Stimulated activated CD4-positive, alpha-beta T cell treated with anti-CD3 and anti-CD28 coated beads, Interleukin-12 subunit alpha, Interleukin-12 subunit beta, amount 100 ng/mL, for 48 hours (primary cell): ENCODE results near the gene ZFP36L2.
"Not testable (repeated sequence)": the region's sequence is repeated elsewhere in the genome, so short reads cannot be mapped to it uniquely, and the experiment has no call there.

Experiments
- DNase-seq, 3 donors: peaks; one replicate each; pipeline ENCODE4 v3.0.0-alpha.2; 2020; ENCODE audit warnings: low read depth in 2 of 3, low spot score in 1 of 3

ZFP36L2 gene

DNA sequence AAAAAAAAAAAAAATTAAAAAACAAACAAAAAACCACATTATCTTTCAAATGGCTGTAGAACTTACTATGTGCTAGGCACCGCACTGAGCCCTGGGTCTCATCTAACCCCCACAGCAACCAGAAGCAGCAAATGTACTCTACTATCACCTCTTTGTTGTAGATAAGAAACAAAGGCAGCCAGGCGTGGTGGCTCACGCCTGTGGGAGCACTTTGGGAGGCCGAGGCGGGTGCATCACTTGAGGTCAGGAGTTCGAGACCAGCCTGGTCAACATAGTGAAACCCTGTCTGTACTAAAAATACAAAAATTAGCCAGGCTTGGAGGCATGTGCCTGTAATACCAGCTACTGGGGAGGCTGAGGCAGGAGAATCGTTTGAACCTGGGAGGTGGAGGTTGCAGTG is 36.5 kb downstream of the ZFP36L2 start:
- not testable (repeated sequence) for DNase-seq

DNA sequence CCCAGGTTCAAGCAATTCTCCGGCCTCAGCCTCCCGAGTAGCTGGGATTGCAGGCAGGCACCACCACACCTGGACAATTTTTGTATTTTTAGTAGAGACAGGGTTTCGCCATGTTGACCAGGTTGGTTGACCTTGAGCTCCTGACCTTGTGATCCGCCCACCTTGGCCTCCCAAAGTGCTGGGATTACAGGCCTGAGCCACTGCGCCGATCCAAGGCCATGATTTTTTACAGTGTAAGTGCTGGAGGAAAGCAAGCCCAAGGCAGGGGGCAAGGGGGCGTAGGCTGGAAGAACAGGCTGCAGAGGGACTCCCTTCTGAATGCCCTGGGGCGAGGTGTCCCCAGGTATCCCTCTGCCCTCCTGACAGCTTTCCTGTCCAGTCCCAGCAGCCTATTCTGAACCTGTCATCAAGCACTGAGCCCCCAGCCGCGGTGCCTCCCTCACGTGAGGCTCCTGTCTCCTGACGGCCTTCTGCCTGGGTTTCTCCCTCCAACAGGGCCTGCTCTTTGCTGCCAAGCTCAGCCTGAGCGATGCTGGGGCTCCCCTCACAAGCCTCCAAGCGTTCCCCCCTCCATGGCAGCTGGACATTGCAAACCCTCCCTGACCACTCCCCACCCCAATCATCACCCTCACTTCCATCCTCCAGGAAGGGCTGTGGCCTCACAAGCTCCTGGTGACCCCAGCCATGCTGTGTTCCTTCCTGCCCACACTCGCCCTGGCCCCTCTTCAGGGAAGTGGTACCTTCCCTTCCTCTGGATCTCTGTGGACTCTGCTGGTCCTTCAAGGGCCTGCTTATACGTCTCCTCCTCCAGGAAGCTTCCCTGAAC is 37.6 kb downstream of the ZFP36L2 start:
- no peak for DNase-seq

DNA sequence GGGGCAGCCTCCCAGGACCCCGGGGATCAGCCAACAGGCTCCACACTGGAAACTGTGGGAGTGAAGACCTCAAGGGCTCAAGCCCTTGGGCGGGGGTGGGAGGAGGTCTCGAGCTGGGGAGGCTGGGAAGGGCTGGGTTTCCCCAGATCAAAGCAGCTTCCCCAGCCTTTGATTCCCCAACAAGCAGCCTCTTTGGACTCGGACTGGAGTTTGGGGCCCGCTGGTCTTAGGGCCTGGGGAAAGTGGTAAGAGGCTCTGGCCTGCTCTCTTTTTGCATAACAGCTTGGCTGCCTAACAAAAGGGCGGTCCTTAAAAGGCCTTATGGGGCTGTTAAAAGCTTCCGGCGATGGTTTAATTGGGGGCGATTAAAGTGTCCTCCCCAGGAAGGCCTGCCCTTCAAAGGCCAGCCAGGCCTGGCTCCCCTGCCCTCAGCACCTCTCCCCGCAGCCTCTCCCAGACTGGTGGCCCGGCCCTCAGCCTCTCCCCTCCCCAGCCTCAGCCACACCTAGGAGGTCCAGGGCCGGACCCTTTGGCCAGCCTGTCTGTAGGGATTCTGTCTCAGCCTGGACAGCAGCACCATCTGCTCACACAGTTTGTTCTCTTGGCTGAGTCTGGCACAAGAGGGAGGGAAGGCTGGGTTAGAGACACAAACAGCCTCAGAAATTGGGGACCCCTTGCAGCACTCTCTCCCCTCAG is 39.6 kb downstream of the ZFP36L2 start:
- no peak for DNase-seq

DNA sequence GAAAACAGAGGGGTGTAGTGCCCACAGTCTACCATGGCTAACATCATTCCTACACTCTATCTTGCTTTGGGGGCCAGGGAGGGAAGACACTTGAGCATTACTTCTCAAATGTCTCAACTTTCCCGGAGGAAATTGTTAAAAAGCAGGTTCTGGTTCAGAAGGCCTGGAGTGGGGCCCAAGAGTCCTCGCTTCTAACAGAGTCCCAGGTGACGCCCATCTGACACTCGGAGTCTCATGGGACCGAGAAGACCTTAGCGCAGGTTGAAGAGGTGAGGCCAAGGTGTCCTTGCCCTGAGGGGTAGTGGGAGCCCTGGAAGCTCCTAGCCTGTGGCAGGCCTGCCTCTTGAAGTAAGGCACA is 40.1 kb downstream of the ZFP36L2 start:
- DNase-seq, result no peak

DNA sequence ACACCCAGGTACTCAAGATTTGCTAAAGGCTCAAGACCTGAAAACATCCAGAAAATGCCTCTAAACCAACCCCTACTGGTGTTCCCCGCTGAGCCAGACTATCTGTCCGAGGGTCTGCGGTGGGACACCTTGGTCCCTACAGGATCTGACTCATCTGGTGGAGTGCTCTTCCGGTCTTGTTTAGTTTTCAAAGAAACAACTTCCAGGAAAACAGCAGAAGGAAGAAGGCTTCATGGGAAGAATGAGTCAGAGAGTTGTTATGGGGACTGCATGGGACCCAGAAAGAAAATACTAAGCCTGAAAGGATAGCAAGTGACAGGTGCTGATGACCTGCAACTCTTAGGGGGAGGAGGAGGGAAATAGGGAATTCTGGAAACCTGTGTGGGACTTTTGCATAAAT is 41.3 kb downstream of the ZFP36L2 start:
- DNase-seq, result no peak

DNA sequence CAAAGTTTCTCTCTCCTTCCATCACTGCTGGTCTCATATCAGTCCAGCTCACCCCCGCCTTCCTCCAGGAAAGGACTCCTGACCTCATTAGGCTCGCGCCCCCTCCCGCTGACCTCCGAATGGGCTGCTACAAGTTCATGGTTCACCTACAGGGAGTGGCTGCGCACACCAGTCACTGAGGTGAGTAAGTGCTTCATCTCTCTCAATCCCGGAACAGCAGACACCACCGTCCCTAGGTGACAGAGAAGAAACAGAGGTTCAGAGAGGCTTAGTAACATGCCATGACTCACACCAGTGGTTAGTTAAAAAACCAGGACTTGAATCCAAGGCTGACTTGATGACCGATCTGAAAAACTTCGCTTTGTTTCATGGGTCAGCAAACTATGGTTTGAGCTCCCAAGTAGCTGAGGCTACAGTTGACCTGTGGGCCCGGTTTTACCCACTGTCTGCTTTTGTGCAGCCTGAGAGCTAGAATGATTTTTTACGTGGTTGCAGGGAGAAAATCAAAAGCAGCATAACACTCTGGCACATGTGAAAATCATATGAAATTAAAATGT is 42.0 kb downstream of the ZFP36L2 start:
- DNase-seq, result peak in 2 of 3 donors; percentile 49 to 58

DNA sequence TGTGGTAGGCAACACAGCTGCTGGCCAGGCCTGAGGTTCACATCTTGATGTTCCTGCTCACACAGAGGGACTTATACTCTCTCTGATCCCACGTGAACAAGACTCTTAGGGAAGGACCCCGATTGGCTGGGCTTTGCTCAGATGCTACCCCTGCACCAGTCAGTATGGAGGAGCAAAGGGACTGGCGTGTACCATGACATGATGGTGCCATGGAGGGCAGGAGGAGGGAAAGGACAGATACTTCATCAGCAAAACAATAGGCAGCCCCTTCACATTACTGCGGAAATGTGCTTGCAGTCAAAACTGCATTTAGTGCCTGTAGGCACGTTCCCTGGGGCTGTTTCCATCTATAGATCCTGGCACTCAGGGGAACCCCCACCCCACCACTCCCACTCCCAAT is 42.7 kb downstream of the ZFP36L2 start:
- DNase-seq, result no peak

DNA sequence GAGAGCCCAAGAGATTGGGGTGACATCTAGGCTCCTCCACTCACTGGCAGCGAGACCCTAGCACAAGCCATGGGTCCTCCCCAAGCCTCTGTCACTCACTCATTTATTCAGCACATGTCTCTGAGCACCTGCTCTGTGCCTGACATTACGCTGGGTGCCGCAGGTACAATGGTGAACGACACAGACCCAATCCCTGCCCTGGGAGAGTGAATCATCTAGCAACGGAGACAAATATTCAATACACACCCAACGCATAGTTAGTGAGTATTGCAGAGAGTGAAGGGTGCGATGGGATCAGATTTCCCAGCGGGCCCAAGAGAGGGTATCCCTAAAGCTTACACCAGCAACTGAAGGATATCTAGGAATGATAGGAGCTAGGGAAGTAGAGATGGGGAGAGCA is 45.5 kb downstream of the ZFP36L2 start:
- DNase-seq, result no peak

DNA sequence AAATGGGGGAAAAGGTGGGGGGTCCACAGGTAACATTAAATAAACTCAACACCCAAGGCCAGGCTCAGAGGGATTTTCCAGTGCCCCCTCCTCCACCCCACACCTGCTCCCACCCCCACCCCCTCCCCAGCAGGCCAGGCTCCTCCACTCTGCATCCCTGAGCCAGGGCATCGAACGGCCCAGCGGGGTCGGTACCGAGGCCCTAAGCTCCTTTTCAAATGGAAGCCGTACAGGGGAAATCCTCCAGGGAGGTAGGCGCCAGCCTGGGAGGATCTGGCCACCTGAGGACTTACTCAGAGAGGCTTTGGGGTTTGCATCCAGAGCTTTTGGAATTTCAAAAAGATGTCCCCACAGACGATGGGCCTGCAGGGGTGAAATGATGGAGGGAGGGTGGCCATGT is 46.5 kb downstream of the ZFP36L2 start:
- DNase-seq, result no peak

DNA sequence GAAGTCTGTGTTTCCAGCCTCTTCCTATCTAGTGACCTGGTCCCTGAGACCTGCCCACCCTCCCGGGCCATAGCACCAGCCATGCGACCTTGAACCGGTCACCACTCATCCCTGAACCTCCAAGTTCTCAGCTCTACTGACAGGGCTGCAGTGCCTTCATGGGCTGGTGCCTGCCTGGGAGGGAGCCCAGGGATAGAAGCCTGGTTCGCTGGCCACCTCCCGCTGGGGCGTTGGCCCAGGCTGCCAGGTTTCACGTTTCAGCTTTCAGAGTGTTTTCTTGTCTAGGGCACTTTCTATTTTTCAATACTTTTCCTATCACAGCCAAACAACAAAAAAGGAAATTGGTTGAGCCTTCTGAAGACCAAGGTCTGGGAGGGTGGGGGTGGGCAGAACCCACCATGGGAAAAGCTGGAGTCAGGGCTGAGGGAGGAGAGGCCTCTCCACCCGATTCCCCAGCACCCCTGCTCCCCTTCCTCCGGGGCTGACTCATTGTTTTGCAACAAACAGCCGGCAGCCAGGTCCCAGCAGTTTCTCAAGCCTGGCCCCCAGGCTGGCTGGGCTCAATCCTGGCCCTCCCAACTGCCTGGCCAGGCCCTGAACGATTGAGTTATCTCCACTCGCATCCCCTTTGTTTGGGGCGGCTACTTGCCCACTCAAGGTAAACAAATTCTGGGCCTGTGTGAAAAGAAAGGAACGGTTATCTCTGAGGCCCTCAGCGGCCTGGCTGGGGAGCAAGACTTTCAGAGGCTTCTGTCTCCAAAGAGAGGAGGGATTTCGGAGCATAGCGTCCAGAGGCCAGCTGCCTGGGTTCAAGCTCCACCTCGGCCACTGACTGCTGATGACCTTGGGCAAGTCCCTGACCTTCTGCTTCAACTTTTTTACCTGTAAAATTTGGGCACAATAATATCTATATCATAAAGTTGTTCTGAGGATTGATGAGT is 47.5 kb downstream of the ZFP36L2 start:
- no peak for DNase-seq

DNA sequence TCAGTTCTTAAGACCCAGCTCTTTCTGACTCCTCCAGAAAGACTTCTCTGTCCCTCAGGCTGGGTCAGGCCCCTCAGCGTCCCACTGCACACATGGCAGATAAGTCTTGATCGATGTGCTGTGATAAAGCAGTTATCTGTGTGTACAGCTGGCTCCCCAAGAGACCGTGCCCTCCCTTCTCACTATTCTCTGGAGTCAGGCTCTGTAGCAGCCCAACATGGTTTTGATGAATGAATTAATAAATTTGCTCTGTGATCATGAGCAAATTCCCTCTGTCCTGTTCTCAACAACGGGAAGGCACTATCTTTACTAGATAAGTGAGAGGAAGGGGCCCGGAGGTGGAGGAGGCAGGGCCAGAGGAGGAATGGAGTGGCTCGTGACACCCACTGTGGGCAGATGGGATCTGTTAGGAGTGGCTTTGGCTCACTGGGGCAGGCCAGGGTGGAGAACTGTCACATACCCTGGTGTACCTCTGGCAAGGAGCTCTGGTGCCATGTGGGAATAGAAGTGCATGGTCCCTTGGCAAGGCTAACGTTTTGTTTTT is 48.3 kb downstream of the ZFP36L2 start:
- DNase-seq, result no peak

DNA sequence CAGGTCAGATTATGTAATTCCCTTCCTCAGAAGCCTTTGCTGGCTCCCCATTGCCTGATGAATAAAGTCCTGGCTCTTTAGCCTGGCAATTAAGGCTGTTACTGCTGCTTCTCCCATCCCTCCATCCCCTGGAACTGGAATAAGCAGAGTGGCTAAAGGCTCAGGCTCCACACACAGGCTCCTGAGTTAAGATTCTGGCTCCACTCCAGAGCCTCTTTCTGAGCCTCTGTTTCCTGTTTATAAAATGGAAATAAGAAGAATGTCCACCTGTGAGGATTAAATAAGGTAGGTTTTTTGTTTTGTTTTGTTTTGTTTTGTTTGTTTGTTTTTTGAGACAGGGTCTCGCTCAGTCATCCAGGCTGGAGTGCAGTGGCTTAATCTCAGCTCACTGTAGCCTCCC is 50.0 kb downstream of the ZFP36L2 start:
- DNase-seq, result no peak

DNA sequence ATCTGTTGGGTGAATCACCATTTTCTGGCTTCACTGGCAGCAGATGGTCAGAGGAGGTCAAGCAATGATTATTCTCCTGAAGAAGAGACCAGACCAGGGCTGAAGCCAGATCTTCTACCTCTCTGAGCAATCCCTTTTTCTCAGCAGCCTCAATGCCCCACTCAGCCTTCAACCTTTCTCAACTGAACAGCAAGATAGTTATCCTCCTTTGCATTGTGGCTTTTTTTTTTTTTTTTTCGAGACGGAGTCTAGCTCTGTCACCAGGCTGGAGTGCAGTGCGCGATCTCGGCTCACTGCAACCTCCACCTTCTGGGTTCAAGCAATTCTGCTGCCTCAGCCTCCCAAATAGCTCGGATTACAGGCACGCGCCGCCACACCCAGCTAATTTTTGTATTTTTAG is 50.5 kb downstream of the ZFP36L2 start:
- no peak for DNase-seq

DNA sequence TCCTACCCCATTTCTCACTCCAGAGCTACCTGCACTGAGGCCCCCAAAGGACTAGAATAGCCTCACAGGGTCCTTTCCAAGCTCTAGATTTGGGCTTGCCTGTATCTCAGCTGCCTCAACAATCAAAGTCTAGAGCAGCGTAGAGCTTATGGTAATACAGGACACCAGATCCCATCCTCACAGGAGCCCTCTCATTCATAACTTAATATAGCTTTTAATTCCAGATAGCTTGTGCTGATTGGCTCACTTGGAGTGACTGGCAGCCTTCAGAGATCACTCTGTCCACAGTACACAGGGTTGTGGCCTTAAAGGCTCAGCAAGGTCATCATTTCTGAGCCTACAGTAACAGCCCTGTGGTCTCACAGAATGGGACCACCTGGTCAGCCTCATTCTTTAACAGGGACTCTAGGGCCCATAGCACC is 51.4 kb downstream of the ZFP36L2 start:
- no peak for DNase-seq

DNA sequence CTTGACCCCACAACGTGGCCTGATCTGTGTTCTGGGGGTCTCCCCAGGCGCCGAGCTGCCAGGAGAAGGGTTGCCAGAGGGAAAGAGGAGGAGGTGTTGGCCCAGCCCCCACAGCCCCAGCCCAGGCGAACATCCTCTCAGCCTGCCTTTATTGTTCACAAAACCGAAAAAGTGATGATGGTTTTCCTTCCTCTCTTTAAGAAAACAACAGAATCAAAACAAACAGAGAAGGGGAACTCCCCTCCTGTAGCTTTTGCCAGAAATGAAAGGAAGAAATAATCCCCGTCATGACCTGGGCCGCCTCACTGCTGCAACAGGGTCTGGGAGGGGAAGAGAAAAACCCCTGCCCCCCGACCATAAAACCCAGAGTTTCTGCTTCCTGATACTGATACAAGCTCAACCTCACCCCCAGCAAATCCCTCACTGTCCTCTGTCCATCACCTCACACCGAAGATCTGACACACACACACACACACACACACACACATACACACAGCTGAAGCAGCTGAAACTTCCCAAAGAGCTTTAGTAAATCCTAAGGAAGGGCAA is 52.0 kb downstream of the ZFP36L2 start:
- DNase-seq, result peak; percentile 54 to 64 (median 62)
